GM21515 (cell line): ENCODE measurements around the gene THUMPD3.

Experiments used
- ATAC-seq: cut with Tn5 transposase; IDR thresholded peaks from one replicate; pipeline ENCODE4 v1.9.1; 2021; ENCODE audit not compliant: unreplicated experiment

Gene THUMPD3

GRCh38 chr3:9362731-9363530 is at the start of gene THUMPD3:
Gene THUMPD3 (plus strand): TSS chr3:9363054. CDS start chr3:9365069, 2,015 bp downstream.
- peak; percentile 96 for ATAC-seq

- no peak for ATAC-seq
Observed at GRCh38 chr3:9314796-9315195, 48.1 kb upstream of the THUMPD3 start.

- ATAC-seq: no peak
Observed at GRCh38 chr3:9316881-9317361, 45.9 kb upstream of the THUMPD3 start.

- ATAC-seq: no peak
Observed at GRCh38 chr3:9322780-9323179, 40.1 kb upstream of the THUMPD3 start.

GRCh38 chr3:9324944-9325343 is 37.9 kb upstream of the THUMPD3 start:
- no peak for ATAC-seq

- no peak for ATAC-seq
Observed at GRCh38 chr3:9327578-9327977, 35.3 kb upstream of the THUMPD3 start.

GRCh38 chr3:9330166-9330703 is 32.6 kb upstream of the THUMPD3 start:
- ATAC-seq: no peak

GRCh38 chr3:9331171-9331570 is 31.7 kb upstream of the THUMPD3 start:
- no peak for ATAC-seq

GRCh38 chr3:9332250-9333030 is 30.4 kb upstream of the THUMPD3 start:
- no peak for ATAC-seq

GRCh38 chr3:9339761-9340471 is 22.9 kb upstream of the THUMPD3 start:
- no peak for ATAC-seq

GRCh38 chr3:9340472-9340902 is 22.4 kb upstream of the THUMPD3 start:
- ATAC-seq: no peak

GRCh38 chr3:9342696-9343095 is 20.2 kb upstream of the THUMPD3 start:
- no peak for ATAC-seq

- ATAC-seq: no peak
Observed at GRCh38 chr3:9343115-9343514, 19.7 kb upstream of the THUMPD3 start.

- no peak for ATAC-seq
Observed at GRCh38 chr3:9345041-9345440, 17.8 kb upstream of the THUMPD3 start.

GRCh38 chr3:9346141-9346540 is 16.7 kb upstream of the THUMPD3 start:
- ATAC-seq: no peak

- no peak for ATAC-seq
Observed at GRCh38 chr3:9347081-9347480, 15.8 kb upstream of the THUMPD3 start.

- no peak for ATAC-seq
Observed at GRCh38 chr3:9347887-9348286, 15.0 kb upstream of the THUMPD3 start.

GRCh38 chr3:9349321-9350117 is 13.3 kb upstream of the THUMPD3 start:
- ATAC-seq: no peak

- no peak for ATAC-seq
Observed at GRCh38 chr3:9351709-9352126, 11.1 kb upstream of the THUMPD3 start.
